ENCODE data around the gene PWWP2A. TPM values are rescaled to one million over a fixed set of nuclear protein-coding genes. Genes with fewer than 3 reads are reported as not detected.

PWWP2A gene
- total RNA-seq, 1 donor from 2014 or later = 27.0 TPM

DNA sequence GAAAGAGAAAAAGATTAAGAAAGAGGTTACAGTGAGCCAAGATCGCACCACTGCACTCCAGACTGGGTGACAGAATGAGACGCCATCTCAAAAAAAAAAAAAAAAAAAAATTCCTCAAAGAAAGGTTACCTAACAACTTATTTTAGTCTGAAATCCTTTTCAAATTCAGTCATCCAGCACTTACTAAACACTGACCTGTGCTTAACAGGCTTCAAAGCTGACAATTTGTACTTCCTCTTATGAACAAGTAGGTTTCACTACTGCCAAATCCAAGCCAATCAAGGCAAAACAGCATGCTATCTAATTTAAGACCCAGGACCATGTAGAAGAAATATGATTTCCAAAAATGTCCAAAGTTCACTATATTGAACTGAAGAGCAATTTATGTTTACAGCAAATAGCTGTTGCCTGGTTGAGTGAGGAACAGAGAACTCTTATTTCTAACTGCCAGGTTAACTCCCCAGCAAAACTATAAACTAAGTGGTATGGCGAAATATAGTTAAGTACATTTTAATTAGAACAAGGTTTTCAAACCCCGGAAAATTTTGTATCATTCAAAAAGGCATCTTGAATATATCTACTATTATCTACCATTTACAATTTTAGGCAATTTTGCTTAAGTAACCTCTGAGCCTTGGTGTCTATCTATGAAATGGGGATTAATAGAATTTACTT, 13.4 kb downstream of the PWWP2A start:
- Histone ChIP-seq H3K9me3 (no peaks in the 10 kb centered on the region), H3K36me3 (peaks cover 15% of the 10 kb centered on the region), H3K27ac (peak overlapping the region; percentile 5), H3K4me1 (peaks cover 32% of the 10 kb centered on the region), H3K27me3 (ENCODE audit: low read depth) (no peaks in the 10 kb centered on the region), H3K4me3 (no peak overlapping the region)
- intact Hi-C loops (cut with DNase I) = no loop called here
- ATAC-seq = peak; percentile 75 to 90
- DNase-seq = no peak
- TF ChIP-seq, protein P1, sequence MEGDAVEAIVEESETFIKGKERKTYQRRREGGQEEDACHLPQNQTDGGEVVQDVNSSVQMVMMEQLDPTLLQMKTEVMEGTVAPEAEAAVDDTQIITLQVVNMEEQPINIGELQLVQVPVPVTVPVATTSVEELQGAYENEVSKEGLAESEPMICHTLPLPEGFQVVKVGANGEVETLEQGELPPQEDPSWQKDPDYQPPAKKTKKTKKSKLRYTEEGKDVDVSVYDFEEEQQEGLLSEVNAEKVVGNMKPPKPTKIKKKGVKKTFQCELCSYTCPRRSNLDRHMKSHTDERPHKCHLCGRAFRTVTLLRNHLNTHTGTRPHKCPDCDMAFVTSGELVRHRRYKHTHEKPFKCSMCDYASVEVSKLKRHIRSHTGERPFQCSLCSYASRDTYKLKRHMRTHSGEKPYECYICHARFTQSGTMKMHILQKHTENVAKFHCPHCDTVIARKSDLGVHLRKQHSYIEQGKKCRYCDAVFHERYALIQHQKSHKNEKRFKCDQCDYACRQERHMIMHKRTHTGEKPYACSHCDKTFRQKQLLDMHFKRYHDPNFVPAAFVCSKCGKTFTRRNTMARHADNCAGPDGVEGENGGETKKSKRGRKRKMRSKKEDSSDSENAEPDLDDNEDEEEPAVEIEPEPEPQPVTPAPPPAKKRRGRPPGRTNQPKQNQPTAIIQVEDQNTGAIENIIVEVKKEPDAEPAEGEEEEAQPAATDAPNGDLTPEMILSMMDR (IDR thresholded peaks at IDR 0.05) = no peak

DNA sequence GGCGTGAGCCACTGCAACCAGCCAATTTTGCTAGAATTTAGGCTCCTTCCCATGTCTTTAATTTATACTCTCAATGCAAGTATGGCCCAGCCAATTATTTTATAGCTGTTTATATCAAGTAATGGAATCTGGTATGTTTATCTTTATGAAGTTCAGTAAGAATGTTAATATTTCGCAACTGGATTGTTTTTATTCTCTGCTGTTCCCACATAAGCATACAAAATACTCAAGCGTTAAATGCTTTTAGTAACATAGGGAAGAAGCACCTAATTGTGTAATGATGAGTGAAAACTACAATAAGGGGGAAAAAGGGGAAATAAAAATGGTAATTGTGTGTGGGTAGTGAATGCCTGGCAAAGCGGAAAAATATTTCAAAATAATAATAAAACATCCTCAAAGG, 21.3 kb downstream of the PWWP2A start:
- TF ChIP-seq, protein P1 (IDR thresholded peaks at IDR 0.05) = no peak
- intact Hi-C loops (cut with DNase I) = no loop called here
- DNase-seq (no peak), ATAC-seq (peak in 1 of 2 donors; percentile 36)
- Histone ChIP-seq H3K27ac (no peak overlapping the region), H3K4me3 (no peak overlapping the region), H3K27me3 (ENCODE audit: low read depth) (no peaks in the 10 kb centered on the region), H3K36me3 (peaks cover 21% of the 10 kb centered on the region), H3K4me1 (peaks cover 25% of the 10 kb centered on the region), H3K9me3 (no peaks in the 10 kb centered on the region)

DNA sequence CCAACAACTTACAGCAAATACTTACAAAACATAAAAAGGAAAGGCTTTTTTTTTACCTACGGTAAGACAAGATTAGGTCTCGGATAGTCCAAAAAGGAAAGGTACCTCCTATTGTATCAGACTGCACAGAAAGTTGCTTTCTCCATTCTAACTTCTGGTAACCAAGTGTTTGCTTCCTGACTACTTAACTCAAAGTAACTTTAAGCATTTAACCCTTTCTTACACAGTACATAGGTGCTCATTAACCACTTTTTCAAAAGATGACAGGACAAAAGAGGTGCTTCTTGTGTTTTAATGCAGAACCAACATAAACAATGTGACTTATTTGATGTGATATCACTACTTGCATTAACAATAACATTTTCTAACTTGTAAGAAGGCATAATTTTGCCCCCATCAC, 23.1 kb downstream of the PWWP2A start:
- Histone ChIP-seq H3K27ac (no peak overlapping the region), H3K36me3 (peaks cover 32% of the 10 kb centered on the region), H3K27me3 (ENCODE audit: low read depth) (no peaks in the 10 kb centered on the region), H3K4me1 (peaks cover 14% of the 10 kb centered on the region), H3K4me3 (peak overlapping the region; percentile 1), H3K9me3 (no peaks in the 10 kb centered on the region)
- no peak for DNase-seq
- intact Hi-C loops (cut with DNase I) = no loop called here
- ATAC-seq = peak in 1 of 2 donors; percentile 64
- TF ChIP-seq, protein P1 (IDR thresholded peaks at IDR 0.05) = no peak

DNA sequence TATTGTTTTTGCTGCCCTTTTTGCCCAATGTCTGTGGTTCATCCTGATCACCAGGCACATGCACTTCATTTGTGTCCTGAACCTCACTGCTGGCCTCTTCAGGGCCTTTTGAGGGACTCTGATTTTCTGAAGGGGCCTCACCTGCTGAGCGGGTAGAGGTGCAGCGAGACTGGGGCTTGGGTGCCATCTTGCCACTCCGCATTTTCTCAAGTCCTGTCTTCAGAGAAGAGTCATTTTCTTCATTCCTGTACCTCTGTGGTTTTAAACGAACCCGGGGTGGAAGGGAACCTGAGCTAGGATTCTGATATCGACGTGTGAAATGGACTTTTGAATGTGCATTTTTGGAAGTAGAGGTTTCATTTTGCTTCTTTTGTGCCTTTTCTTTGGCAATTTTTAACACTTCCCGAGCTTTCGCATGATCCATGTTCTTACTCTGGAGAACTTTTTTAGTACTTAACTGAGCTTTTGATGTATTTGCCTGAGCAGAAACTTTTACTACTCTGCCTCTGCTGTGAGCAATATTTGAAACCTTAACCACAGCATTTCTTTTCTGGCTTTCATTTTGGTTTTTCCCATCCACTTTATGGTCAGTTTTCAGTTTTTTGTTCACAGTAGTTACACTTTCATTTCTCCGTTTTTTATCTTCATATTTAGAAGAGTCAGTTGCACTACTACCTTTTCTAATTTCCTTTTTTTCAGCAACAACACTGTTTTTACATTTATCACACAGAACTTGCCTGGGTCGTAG, 26.1 kb downstream of the PWWP2A start:
- H3K27ac ChIP-seq = no peak overlapping the region
- intact Hi-C loops (cut with DNase I) = no loop called here
- ATAC-seq = no peak
- H3K4me1 ChIP-seq = peaks cover 19% of the 10 kb centered on the region
- H3K9me3 ChIP-seq = no peaks in the 10 kb centered on the region
- H3K27me3 ChIP-seq (ENCODE audit: low read depth) = no peaks in the 10 kb centered on the region
- peaks cover 24% of the 10 kb centered on the region for H3K36me3 ChIP-seq
- TF ChIP-seq, protein P1 (IDR thresholded peaks at IDR 0.05) = no peak
- no peak for DNase-seq
- no peak overlapping the region for H3K4me3 ChIP-seq

DNA sequence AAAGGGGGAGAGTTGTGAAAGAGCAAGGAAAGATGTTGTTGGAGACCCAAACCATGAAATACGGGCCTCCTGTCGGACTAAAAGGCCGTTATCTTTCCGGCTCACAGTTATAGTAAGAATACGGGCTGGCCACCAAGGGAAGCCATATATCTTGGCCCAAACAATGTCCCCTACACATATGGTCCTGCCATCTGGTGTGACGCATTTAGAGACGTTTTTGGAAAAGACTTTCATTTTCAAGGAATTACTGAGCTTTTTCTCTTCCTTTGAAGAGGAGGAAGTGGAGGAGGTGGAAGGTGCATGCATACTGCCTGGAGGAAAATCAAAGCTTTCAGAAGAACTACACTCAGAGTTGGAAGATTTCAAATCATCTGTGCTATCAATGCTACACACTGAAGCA, 26.7 kb downstream of the PWWP2A start:
- Histone ChIP-seq H3K36me3 (peaks cover 24% of the 10 kb centered on the region), H3K4me1 (peaks cover 14% of the 10 kb centered on the region), H3K9me3 (no peaks in the 10 kb centered on the region), H3K27me3 (ENCODE audit: low read depth) (no peaks in the 10 kb centered on the region), H3K27ac (no peak overlapping the region), H3K4me3 (no peak overlapping the region)
- DNase-seq (no peak), ATAC-seq (no peak)
- intact Hi-C loops (cut with DNase I) = no loop called here
- TF ChIP-seq, protein P1 (IDR thresholded peaks at IDR 0.05) = no peak
